HepG2 (cell line): ENCODE results near the gene CTPS2.

Source experiments
- CTCF ChIP-seq: sonication (generic); formaldehyde crosslinking; IDR thresholded peaks from 2 replicates; pipeline ENCODE4 v1.5.0; 2020; ENCODE audit warnings: mild to moderate bottlenecking, missing genetic modification reagents, moderate library complexity
- MAX ChIP-seq: IDR thresholded peaks from 2 replicates; pipeline ENCODE4 v1.6.1; 2012; ENCODE audit warnings: inconsistent platforms
- NFATC3 ChIP-seq: sonication (generic); formaldehyde crosslinking; IDR thresholded peaks from 2 replicates; pipeline ENCODE4 v1.5.1; 2020; ENCODE audit warnings: mild to moderate bottlenecking, missing genetic modification reagents
- RERE ChIP-seq: IDR thresholded peaks from 2 replicates; pipeline ENCODE4 v1.6.1; 2016; ENCODE audit warnings: low read depth, missing genetic modification reagents, missing compliant biosample characterization
- TRIM22 ChIP-seq: fragments of 450-650 bp; IDR thresholded peaks from 2 replicates; pipeline ENCODE4 v1.6.1; 2017
- ZHX1 ChIP-seq: sonication (generic); formaldehyde crosslinking; IDR thresholded peaks from 2 replicates; pipeline ENCODE4 v1.8.1; 2022; ENCODE audit warnings: low read depth, mild to moderate bottlenecking, missing genetic modification reagents
- ZNF10 ChIP-seq: sonication (generic); formaldehyde crosslinking; IDR thresholded peaks from 2 replicates; pipeline ENCODE4 v1.4.0; 2020; ENCODE audit warnings: mild to moderate bottlenecking, low read depth, missing genetic modification reagents, borderline replicate concordance
- ZNF260 ChIP-seq: sonication (generic); formaldehyde crosslinking; IDR thresholded peaks from 2 replicates; pipeline ENCODE4 v1.4.0; 2020; ENCODE audit warnings: missing genetic modification reagents, low read depth, mild to moderate bottlenecking, borderline replicate concordance

- TF ChIP-seq NFATC3 (CRISPR knock-in tag): no peak
- no peak for TF ChIP-seq TRIM22
- TF ChIP-seq RERE: no peak
- no peak for TF ChIP-seq ZNF10
- no peak for TF ChIP-seq ZNF260 (CRISPR knock-in tag)
- TF ChIP-seq MAX: no peak
- TF ChIP-seq CTCF (CRISPR knock-in tag): no peak
- TF ChIP-seq ZHX1 (CRISPR knock-in tag): no peak
Observed at GRCh38 chrX:16725072-16725471, 12.6 kb upstream of the CTPS2 start.
